ENCODE measurements around the gene ST14.

Gene ST14

DNA sequence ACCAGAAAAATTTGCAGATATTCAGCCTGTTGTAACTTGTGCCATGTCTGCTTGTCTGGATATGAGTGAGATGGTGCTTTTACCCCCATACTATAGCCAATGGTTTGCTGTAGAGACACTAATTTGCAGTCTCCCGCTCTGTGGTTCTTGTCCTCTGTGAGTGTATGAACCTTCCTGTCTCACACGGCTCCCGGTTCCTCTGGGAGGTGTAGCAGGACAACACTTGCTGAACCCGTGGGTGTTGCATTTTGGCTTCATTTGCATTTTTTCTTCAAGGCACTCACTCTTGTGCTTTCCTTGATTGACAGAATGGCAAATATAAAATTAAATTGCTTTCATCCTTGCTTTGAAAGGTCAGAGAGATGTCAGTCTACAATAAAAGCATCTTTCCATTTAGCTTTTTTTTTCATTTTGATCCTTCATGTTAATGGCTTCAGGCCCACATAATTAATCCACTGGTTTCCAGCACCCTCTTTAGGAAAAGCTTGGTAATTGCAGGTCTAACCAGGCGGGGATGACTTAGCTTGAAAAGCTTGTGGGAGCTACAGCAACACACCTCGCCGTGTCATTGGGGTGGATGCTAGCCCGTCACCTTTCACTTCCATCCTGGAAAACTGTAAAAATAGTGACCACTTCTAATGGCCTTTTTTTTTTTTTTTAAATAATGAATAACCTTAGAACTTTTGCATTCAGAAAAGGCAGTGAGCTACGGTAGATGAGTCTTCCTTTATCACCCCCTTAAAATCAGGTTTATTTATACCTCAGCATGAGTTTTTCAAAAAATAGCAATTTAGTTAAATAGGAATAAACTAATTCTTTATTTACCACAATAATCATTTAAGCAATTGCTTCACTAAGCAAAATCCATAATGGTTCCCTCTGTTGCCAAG is 27.4 kb upstream of the ST14 start:
- in situ Hi-C loops (cut with HindIII; ENCODE audit: low sequenced_read_pairs): no loop called here

DNA sequence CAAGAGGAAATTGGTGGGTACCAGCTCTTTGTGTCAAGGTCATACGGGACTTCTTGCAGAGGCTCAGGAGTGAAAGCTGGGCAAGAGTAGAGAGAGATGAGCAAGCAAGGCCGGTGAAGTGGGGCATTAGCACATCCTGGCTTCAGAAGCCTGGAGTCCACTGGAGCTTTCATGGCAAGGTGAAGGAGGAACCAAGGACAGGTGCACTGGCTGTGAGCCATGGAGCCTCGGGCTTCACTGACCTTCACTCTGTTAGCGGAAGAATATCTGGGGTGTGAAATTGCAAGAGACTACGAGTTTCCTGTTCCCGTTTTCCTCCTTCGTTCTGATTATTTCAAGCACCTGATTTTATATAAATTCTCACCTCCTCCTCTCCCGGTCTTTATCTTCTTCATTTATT is 25.9 kb upstream of the ST14 start:
- in situ Hi-C loops (cut with HindIII; ENCODE audit: low sequenced_read_pairs): no loop called here

DNA sequence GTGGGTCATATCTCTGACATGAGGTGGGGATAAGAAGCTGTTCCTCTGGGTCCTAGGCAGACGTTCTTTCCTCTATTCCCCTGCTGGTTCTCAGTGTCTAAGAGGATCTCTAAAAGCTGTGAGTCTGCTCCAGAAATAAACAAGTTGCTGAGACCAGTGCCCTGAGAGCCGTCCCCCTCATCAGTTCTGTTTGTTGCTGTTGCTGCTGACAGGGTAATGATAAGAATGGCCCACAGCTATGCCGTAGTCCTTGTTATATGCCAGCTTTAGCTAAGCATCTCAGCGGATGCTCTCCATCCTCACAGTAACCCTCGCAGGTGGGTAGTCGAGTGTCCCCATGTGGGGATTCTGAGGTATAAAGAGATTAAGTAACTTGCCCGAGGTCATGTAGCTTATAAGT is 23.5 kb upstream of the ST14 start:
- in situ Hi-C loops (cut with HindIII; ENCODE audit: low sequenced_read_pairs): no loop called here

DNA sequence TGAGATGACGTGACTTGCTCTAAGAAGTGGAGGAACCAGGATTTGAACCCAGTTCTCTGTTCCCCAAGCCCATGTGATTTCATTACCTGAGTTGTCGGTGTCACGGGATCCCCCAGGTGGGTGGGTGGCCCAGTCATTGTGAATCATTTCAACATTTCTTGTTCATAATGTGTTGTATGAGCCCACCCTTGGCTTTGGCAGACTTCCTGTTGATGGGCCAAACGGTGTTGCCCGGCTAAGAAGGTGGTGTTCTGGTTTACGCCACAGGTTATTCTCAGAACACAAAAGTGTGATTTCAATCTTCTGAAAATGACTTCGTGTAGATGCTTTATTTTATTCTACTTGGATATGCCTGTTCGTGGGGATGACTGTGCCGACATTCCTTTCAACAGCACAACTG is 21.6 kb upstream of the ST14 start:
- in situ Hi-C loops (cut with HindIII; ENCODE audit: low sequenced_read_pairs): no loop called here

DNA sequence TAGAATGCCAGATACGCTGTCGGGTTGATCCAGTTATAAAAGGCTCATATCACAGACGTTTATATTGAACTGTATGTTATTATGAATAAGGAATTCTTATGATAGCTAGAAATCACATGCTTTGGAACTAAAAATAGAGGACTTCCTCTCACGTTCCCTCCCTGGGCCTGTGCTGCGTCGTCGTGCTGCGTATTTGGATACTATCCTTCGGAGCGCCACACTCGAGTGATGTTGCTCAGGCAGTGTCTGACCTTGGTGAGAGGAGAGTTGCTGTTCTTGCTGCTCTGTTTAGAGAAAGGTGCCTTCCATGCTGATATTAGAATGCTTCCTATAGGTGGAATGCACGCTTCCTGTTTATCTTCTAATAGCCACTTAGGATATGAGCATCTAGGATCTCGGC is 20.2 kb upstream of the ST14 start:
- in situ Hi-C loops (cut with HindIII; ENCODE audit: low sequenced_read_pairs): no loop called here

DNA sequence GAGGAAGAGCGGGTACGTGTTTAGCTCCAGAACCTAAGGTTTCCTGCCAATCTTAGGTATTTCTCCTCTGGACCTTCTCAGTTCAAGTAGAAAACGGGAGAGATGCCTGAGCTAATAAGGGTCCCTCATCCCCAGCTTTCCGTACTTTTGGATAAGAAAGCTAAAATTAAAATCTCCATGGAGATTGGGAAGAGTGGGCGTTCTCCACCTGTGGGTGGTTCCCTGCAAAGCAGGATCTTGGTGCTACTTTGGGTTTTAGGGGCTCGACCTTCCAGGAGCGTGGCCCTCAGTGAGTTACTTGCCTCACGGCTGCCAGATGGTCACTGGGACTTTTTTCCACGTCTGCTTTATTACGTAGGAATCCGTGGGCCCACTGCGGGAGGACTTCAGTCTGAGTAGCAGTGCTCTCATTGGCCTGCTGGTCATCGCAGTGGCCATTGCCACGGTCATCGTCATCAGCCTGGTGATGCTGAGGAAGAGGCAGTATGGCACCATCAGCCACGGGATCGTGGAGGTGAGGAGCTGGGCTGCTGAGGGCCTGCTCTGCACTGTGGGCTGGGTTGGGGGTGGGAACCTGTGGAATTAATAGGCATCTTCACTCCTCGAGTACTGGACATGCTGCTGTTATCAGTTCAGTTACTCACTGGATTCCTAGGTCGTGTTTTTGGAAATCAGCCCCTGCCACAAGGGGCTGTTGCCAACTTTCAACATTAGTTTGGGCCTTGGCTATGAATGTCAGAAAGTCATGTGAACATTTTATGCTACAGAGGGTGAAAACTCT is 17.8 kb upstream of the ST14 start:
- in situ Hi-C loops (cut with HindIII; ENCODE audit: low sequenced_read_pairs): no loop called here

DNA sequence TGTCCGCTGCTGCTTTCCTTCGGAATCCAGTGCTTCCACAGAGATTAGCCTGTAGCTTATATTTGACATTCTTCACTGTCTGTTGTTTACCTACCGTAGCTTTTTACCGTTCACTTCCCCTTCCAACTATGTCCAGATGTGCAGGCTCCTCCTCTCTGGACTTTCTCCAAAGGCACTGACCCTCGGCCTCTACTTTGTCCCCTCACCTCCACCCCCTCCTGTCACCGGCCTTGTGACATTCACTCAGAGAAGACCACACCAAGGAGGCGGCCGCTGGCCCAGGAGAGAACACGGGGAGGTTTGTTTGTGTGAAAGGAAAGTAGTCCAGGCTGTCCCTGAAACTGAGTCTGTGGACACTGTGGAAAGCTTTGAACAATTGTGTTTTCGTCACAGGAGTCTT is 15.4 kb upstream of the ST14 start:
- in situ Hi-C loops (cut with HindIII; ENCODE audit: low sequenced_read_pairs): no loop called here

DNA sequence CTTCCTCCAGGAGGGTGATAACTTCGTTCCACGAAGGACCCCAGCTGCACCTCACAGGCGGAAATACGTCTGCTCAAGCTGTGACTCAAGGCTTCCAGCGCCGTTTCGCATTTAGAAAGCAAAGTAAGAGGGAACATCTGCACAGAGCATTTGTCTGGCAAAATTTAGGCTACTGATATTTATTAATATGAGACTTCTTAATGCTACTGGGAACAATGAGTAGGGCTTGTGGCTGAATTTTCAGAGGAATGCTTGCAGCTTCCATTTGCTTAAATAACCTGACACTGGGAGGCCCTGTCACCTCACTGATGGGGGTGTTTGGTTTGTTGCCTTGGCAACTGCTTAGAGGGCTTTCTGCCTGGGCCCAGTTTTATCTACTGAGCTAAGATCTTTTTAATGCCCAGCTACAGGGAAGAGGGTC is 14.7 kb upstream of the ST14 start:
- in situ Hi-C loops (cut with HindIII; ENCODE audit: low sequenced_read_pairs): no loop called here

DNA sequence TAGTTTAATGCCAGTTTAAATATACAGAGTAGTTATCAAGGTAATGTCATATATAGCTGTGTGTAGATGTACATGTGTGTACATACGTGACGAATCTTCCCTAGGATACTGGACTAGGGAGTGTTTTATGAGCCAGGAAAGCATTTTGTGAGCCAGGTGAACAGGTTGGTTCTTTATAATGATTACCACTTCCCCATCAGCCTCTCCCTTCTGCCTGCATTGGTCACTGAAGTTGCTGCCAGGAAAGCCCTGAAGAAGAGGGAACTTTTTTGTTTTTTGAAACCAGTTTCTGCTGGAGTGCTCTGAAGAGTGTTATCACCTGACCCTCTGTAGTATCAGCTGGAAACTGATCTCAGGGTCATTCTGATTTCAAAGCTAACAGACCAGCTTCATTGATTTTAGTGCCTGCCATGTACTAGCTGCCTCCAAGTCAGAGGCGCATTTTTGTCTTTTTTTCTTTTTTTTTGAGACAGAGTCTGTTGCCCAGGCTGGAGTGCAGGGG is 14.2 kb upstream of the ST14 start:
- in situ Hi-C loops (cut with HindIII; ENCODE audit: low sequenced_read_pairs): no loop called here

DNA sequence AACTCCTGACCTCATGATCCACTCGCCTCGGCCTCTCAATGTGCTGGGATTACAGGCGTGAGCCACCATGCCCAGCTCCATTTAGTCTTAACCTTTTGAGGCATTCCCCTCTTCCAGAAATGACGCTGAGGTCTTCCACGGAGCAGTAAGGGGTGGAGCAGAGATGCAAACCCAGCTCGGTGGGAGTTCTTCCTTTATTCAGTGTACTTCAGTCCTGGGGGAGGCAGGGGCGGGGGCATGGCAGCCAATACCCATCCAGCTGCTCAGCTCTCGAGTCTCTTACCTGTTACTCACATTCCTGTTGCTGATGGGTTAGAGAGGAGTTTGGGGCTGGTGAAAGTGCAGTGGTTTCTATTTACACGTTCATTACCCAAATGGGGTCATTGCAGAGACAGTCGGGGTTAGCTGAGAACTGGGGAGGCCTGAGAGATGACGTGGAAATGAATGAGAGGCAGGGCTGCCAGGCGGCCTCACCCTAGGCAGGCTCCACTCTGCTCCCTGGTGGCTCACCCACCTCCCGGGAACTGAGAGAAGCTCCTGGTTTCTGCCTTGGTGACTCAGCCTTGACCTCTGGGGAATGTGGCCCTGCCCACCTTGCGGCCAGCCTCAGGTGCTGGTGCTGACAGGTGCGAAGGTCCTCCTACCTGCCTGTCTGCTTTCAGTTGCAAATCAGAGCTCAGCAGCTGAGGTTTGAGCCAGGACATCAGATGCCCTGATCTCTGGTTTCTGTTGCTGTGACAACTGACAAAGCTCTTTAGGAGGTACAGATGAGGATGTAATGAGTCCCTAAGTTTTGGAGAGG is 13.4 kb upstream of the ST14 start:
- in situ Hi-C loops (cut with HindIII; ENCODE audit: low sequenced_read_pairs): no loop called here

DNA sequence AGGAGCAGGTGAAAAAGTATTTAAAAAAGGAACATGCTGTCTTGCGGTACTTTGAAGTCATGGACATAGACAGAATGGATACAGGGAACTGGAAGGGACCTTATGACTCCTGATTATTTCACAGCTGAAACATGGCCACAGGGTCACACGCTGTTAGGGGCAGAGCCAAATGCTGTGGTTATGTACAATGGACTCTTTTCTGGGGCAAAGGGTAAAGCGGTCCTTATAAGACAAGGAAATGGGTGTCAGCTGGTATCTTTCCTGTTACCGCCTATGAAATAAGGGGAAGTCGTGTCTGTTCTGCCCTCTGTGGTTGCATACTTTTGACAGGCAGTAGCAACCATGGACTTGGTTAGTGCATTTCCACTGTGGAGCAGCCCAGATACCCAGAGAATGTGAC is 12.8 kb upstream of the ST14 start:
- in situ Hi-C loops (cut with HindIII; ENCODE audit: low sequenced_read_pairs): no loop called here

DNA sequence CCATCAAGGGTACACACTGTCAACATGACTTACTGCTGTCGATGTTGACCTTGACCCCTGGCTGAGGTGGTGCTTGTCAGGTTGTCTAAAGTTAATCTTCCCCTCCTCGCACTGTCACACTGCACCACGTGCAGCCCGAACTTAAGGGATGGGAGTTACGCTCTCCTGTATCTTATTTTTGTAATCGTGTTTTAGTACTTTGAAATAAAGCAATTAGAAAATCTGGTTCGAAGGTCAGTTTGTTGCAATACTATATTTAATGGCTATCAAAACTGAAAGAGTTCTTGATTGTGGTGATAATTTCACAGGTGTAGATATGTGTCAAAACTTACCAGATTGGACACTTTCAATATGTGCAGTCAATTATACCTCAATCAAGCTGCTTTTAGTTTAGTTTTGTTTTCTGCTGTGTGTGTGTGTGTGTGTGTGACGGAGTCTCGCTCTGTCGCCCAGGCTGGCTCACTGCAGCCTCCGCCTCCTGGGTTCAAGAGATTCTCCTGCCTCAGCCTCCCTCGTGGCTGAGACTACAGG is 10.7 kb upstream of the ST14 start:
- in situ Hi-C loops (cut with HindIII; ENCODE audit: low sequenced_read_pairs): no loop called here

DNA sequence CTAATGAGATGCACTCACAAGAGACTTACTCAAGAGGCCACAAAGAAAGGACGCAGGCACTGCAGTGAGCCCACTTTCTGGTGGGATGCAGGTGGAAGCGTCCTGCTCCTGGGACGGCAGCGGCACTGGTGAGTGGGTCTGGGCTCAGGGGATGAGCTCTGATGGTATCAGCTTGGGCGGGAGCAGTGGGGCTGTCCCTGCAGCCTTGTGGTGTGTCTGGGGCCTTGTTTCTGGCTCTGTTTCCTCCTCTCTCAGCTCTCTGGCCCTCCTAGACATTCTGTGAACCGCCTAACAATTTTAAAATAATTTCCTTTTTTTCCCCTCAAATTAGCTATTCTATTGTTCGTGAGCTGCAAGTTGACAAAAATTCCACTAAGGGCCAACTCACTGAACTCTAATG is 8.8 kb upstream of the ST14 start:
- in situ Hi-C loops (cut with HindIII; ENCODE audit: low sequenced_read_pairs): no loop called here

DNA sequence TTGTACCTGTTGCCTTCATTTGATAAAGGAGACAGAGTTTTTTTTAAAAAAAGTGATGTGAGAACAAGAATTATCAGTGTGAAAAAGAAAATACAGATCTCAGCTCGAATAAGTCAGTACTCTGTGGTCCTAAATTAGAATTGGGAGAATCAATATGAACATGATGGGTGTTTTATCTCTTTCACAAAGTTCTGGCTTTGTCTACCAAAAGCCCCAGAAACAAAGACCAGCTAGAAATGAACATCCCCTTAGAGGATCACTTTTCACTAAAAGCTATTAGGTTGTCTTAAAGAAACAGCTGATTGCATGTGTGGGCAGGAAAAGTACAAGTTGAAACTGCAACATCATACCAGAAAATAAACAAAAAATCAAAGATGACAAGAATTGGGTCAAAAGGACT is 8.4 kb upstream of the ST14 start:
- in situ Hi-C loops (cut with HindIII; ENCODE audit: low sequenced_read_pairs): no loop called here

DNA sequence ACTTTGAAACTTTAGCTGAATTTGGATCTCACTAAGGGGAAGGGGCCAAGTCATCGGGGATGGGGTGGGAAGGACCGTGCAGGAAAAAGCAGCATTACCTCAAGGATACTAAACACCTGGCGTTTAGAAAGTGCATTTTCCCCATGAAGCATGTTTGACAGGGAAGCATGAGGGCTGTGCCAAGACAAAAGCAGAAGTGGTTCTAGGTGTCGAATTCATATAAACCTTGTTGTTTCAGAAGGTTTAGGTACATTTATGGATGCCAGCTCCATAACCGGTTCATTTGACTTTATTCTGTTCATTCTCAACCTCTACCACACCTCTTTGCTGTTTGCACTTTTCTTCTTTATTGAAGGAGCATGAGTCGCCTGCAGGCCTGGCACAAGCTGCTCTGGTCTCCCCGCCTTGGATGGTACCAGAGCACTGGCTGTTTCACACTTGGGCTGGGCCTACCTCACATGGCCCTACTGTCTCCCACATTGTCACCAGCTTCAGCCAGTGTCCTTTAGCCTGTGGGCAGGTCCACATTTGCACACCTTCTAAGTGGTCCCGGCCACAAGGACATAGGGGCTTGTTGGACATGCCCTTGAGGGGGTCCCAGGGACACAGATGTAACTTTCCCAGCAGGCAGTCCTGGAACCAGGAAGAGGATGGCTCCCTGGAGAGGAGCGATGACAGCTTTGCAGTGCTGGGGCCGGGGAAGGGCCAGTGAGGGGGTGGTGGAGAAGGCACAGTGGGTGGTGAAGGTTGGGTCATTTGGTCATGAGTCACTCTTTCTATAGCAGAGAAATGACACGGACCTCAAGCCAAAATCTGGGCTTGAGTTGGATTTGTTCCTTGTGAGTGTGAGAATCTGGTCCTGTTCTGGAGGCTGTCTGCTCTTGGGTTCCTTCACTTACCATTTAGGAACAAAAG is 3.2 kb upstream of the ST14 start:
- in situ Hi-C loops (cut with HindIII; ENCODE audit: low sequenced_read_pairs): no loop called here

DNA sequence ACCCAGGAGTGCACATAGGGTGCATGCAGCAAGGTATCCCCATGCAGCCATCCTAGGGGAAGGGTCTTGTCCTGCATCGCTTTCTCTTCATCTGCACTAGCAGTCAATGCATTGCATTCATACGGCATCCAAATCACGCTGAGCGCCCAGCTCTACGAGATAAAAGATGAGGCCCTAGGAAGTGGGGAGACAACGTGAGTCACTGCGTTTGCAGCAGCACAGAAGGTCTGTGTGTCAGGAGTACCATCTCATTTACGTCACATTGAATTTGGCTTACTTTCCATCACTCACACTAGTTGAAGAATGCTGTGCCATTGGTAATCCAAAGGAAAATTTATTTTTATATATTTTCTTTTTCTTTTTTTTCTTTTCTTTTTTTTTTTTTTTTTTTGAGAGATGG is 2.5 kb upstream of the ST14 start:
- in situ Hi-C loops (cut with HindIII; ENCODE audit: low sequenced_read_pairs): no loop called here

DNA sequence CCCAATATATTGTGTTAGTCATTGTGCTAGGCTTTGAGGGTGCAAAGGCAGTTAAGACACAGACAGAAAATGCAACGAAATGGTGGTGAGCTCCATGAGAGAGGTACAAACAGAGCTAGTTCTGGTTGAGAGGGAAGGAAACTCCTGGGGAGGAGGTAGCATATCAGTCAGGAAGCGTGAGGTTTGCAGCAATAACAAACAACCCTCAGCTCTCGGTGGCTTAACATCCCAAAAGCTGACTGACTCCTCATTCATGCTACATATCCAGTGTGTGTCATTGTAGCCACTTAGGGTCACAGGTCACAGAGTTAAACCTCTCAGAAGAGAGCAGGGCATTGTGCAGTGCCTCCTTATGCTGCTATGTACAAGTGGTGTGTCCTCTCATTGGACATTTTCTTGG is 1.7 kb upstream of the ST14 start:
- in situ Hi-C loops (cut with HindIII; ENCODE audit: low sequenced_read_pairs): no loop called here

DNA sequence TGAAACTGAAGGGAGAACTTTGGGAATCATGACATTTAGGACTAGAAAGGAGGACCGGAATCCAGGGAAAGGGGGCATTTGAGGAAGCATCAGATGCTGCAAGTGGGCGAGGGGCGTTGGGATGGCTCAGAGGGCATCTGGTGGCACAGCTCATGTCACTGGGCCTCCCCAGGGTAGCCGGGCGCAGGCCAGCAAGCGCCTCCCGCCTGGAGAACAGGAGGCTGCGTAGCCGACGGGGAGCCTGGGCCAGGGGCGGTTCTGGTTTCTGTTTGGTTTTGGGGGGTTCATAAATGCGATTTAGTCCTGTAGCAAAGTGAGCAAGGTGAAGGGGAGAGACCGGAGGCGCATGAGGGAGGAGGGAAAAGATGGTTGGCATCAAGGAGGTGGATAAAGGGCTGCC is 443 bp upstream of the ST14 start:
- in situ Hi-C loops (cut with HindIII; ENCODE audit: low sequenced_read_pairs): no loop called here

DNA sequence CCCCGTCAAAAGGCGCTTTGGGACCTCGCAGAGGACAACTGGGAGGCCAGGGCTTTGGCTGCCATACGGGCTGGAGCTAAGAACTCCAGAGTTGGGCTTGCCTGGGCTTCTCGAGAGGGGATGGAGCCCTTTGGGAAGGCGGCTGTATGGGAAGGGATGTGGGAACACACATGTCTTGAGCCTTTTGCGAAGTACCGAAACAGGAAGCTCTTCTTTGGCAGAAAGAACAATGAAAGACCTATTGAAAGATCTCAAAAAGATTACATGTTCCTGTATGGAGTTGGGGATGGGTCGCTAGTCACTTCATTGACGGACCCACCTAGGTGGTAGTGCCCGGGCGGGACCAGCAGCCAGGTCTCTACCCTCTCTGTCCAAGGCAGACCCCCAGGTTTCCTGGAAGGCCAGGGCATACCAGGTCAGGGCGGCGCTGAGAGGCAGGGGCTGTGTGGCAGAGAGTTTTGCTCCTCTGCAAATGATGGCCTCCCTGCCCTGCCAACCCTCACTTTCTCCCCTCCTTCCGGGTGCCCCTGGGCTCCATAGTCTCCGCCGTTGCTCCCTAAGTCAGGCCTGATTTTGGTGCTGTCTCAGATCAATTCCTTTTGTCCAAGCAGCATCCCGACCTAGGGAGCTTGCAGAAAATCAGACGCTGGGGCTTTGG is 1.0 kb downstream of the ST14 start:
- in situ Hi-C loops (cut with HindIII; ENCODE audit: low sequenced_read_pairs): no loop called here
